Measurements from ENCODE around the gene TNNI2.

- TF ChIP-seq CTCF (IDR thresholded peaks at IDR 0.05) = no peak
- TF ChIP-seq POLR2A (IDR thresholded peaks at IDR 0.05) = no peak
These were observed 10.8 kb upstream of the TNNI2 start for GRCh38 chr11:1827931-1828330.
